HepG2 (cell line): ENCODE measurements around the gene TESK1. TPM values are rescaled to one million over a fixed set of nuclear protein-coding genes. Genes with fewer than 3 reads are reported as not detected.

ENCODE experiments used
- AFF4 ChIP-seq: sonication (generic); formaldehyde crosslinking; IDR thresholded peaks from 2 replicates; pipeline ENCODE4 v1.4.0; 2020; ENCODE audit warnings: missing genetic modification reagents
- ATF1 ChIP-seq: IDR thresholded peaks from 2 replicates; pipeline ENCODE4 v1.6.1; 2016; ENCODE audit warnings: mild to moderate bottlenecking, control low read depth
- CERS6 ChIP-seq: sonication (generic); formaldehyde crosslinking; IDR thresholded peaks from 2 replicates; pipeline ENCODE4 v1.5.0; 2020; ENCODE audit warnings: missing genetic modification reagents
- GMEB2 ChIP-seq: IDR thresholded peaks from 2 replicates; pipeline ENCODE4 v1.6.1; 2016; ENCODE audit warnings: missing biosample characterization, missing genetic modification reagents, low read depth
- HMG20A ChIP-seq: IDR thresholded peaks from 2 replicates; pipeline ENCODE4 v1.6.1; 2016; ENCODE audit warnings: borderline replicate concordance
- HNF4A ChIP-seq: sonication (generic); formaldehyde crosslinking; IDR thresholded peaks from 2 replicates; pipeline ENCODE4 v1.4.0; 2020; ENCODE audit warnings: missing genetic modification reagents
- MLX ChIP-seq: IDR thresholded peaks from 2 replicates; pipeline ENCODE4 v1.6.1; 2016
- MXD1 ChIP-seq: sonication (generic); formaldehyde crosslinking; IDR thresholded peaks from 2 replicates; pipeline ENCODE4 v1.4.0; 2020; ENCODE audit warnings: mild to moderate bottlenecking, missing genetic modification reagents
- SNAI1 ChIP-seq: sonication (generic); formaldehyde crosslinking; IDR thresholded peaks from 2 replicates; pipeline ENCODE4 v1.5.0; 2020; ENCODE audit warnings: mild to moderate bottlenecking, missing genetic modification reagents, borderline replicate concordance
- SUZ12 ChIP-seq: fragments of 150-350 bp; IDR thresholded peaks from 2 replicates; pipeline ENCODE4 v1.6.1; 2014; ENCODE audit warnings: low read depth, low read length
- TERF1 ChIP-seq: sonication (generic); formaldehyde crosslinking; IDR thresholded peaks from 2 replicates; pipeline ENCODE4 v1.8.0; 2022; ENCODE audit warnings: mild to moderate bottlenecking, missing genetic modification reagents, moderate library complexity
- TGIF2 ChIP-seq: IDR thresholded peaks from 2 replicates; pipeline ENCODE4 v1.6.1; 2016; ENCODE audit warnings: control low read depth, missing compliant biosample characterization
- ZNF10 ChIP-seq: sonication (generic); formaldehyde crosslinking; IDR thresholded peaks from 2 replicates; pipeline ENCODE4 v1.4.0; 2020; ENCODE audit warnings: mild to moderate bottlenecking, low read depth, missing genetic modification reagents, borderline replicate concordance
- ZNF20 ChIP-seq: sonication (generic); formaldehyde crosslinking; IDR thresholded peaks from 2 replicates; pipeline ENCODE4 v1.4.0; 2020; ENCODE audit warnings: mild to moderate bottlenecking, moderate library complexity, missing genetic modification reagents
- ZNF296 ChIP-seq: sonication (generic); formaldehyde crosslinking; conservative IDR thresholded peaks from 2 replicates; pipeline ENCODE4 v1.5.0; 2020; ENCODE audit warnings: mild to moderate bottlenecking, missing genetic modification reagents
- ZNF382 ChIP-seq: sonication (generic); formaldehyde crosslinking; IDR thresholded peaks from 2 replicates; pipeline ENCODE4 v1.5.0; 2020; ENCODE audit warnings: missing genetic modification reagents, mild to moderate bottlenecking, borderline replicate concordance
- ZNF513 ChIP-seq: sonication (generic); formaldehyde crosslinking; conservative IDR thresholded peaks from 2 replicates; pipeline ENCODE4 v1.5.0; 2020; ENCODE audit warnings: missing genetic modification reagents
- ZNF737 ChIP-seq: sonication (generic); formaldehyde crosslinking; IDR thresholded peaks from 2 replicates; pipeline ENCODE4 v1.5.0; 2020; ENCODE audit warnings: missing genetic modification reagents, mild to moderate bottlenecking, borderline replicate concordance
- ZNF790 ChIP-seq: sonication (generic); formaldehyde crosslinking; IDR thresholded peaks from 2 replicates; pipeline ENCODE4 v1.8.0; 2022; ENCODE audit warnings: missing genetic modification reagents, mild to moderate bottlenecking, borderline replicate concordance
- polyA plus RNA-seq, 8 experiments: library from polyadenylated mRNA; depleted of rRNA in 3 of 8; stranded (reverse) in 7 of 8; unstranded in 1 of 8; fragments of >200 nt; fragmentation: Illumina TruSeq in 4 of 8; extraction: Trizol in 4 of 8; gene quantifications; 2 replicates each; pipeline versions ENCODE4 v1.2.1 to v1.2.3, GENCODE V29; 2011 to 2016; ENCODE audit warnings: low read depth in 4 of 8, missing spikeins in 1 of 8, mixed read lengths in 1 of 8; ENCODE audit not compliant: insufficient read depth in 1 of 8
- total RNA-seq, 5 experiments: library from RNA; depleted of rRNA; stranded (reverse); fragments of >200 nt; fragmentation: Illumina TruSeq; extraction: Trizol; gene quantifications; 2 replicates each; pipeline ENCODE4 v1.2.3, GENCODE V29; 2016; ENCODE audit warnings: low read depth in 1 of 5

TESK1 gene
- total and polyA plus RNA-seq, 2 of the 13 experiments (the other 11 are each of a cell fraction or from before 2014, with no cell fraction given): 7.3 to 13.6 TPM

GRCh38 chr9:35603986-35604577, 980 bp upstream of the TESK1 start (continued):
- TF ChIP-seq AFF4 (CRISPR knock-in tag): no peak
- TF ChIP-seq HMG20A: no peak
- TF ChIP-seq CERS6: no peak
- no peak for TF ChIP-seq SNAI1 (CRISPR knock-in tag)
- no peak for TF ChIP-seq ZNF513 (CRISPR knock-in tag)
- TF ChIP-seq MXD1 (CRISPR knock-in tag): no peak
- TF ChIP-seq ATF1 (CRISPR knock-in tag): peak; percentile 81
- peak; percentile 53 for TF ChIP-seq HNF4A (CRISPR knock-in tag)
- no peak for TF ChIP-seq TERF1 (CRISPR knock-in tag)
- TF ChIP-seq TGIF2 (CRISPR knock-in tag): no peak
- no peak for TF ChIP-seq ZNF20 (CRISPR knock-in tag)
- TF ChIP-seq SUZ12: no peak
- no peak for TF ChIP-seq ZNF382 (CRISPR knock-in tag)
- no peak; the same call in 1 of the 2 replicates for TF ChIP-seq ZNF790 (CRISPR knock-in tag)
- no peak for TF ChIP-seq ZNF10 (CRISPR knock-in tag)
- TF ChIP-seq ZNF737 (CRISPR knock-in tag): no peak
- TF ChIP-seq GMEB2: peak; percentile 62; the same call in 1 of the 2 replicates
- no peak for TF ChIP-seq ZNF296
- peak; percentile 53; the same call in 1 of the 2 replicates for TF ChIP-seq MLX
